ENCODE data around the gene EPN2. TPM values are rescaled to one million over a fixed set of nuclear protein-coding genes. Genes with fewer than 3 reads are reported as not detected.

The EPN2 gene
- polyA plus RNA-seq, 1 of the 3 experiments (the other 2 are of a cell fraction) = 38.9 TPM

DNA sequence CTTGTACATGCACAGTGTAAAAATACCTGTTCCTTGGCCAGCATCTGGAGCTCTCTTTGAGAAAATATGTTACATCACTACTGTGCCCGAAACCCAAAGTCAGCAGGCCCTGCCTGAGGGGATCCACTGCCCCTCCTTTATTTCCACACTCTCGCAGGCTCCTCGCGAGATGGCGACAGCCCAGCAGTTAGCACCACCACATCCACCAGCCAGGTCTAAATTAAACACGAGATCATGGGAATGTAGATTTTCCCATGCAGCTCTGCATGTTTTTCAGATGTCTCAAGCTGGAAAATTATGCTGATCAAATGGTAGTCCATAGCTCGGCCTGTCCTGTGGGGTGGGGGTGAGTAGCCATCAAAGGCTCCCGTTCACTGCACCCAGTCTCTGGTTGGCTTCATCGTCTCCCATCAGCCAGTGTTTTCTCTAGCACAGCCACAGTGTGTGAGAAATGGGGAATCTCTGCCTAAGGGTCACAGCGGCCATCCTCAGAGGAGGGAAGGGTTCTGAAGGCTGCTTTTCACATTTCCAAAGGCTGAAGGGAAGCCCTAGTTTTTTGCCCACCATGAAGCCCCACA, 34.7 kb downstream of the EPN2 start (continued):
- TF ChIP-seq, protein P1, sequence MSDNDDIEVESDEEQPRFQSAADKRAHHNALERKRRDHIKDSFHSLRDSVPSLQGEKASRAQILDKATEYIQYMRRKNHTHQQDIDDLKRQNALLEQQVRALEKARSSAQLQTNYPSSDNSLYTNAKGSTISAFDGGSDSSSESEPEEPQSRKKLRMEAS (IDR thresholded peaks at IDR 0.05; ENCODE audit: low read depth) = no peak
- TF ChIP-seq JUND (IDR thresholded peaks at IDR 0.05) = no peak

- ChIA-PET POLR2A (no interaction called here), CTCF (interaction anchor here (1.0 kb wide), 1 partner anchor 27 kb away, joined by 3 read pairs; no protein-coding TSS in a partner anchor)
- Histone ChIP-seq H3K9me2 (no peaks in the 10 kb centered on the region), H3K9ac (no peak overlapping the region), H4K20me1 (ENCODE audit: insufficient read depth) (peaks cover 33% of the 10 kb centered on the region), H3K4me3 (ENCODE audit: low read depth in 2 of 2, low read length in 1 of 2) (no peak overlapping the region), H3F3A (replicated peaks; ENCODE audit: insufficient read depth) (no peaks in the 10 kb centered on the region), H3K79me2 (ENCODE audit: insufficient read depth) (peaks cover 58% of the 10 kb centered on the region), H3K27ac (ENCODE audit: low read depth in 2 of 2, low read length in 1 of 2) (no peak overlapping the region), H3K36me3 (replicated peaks in 1 of 2; ENCODE audit: control insufficient read depth in 1 of 2, insufficient read depth in 2 of 2, low read length in 1 of 2) (peaks cover 4 to 20% of the 10 kb centered on the region in 2 experiments), H3K9me3 (no peaks in the 10 kb centered on the region), H2AFZ (ENCODE audit: low read depth) (no peak overlapping the region), H3K4me2 (no peak overlapping the region), H3K4me1 (ENCODE audit: control insufficient read depth in 1 of 2, insufficient read depth in 2 of 2, low read depth in 1 of 2, low read length in 1 of 2) (peaks cover 0 to 17% of the 10 kb centered on the region in 2 experiments; a peak in 1 of 4 replicates), H3K27me3 (ENCODE audit: insufficient read depth) (no peaks in the 10 kb centered on the region)
- 93% methylated on average over 7 of the region's 7 CpGs for WGBS (ENCODE audit: low lambda C conversion rate)
- no peak for TF ChIP-seq FOSL2 (IDR thresholded peaks at IDR 0.05; ENCODE audit: borderline replicate concordance, low read depth)
- TF ChIP-seq TAF1 (IDR thresholded peaks at IDR 0.05; ENCODE audit: borderline replicate concordance, low read depth, low read length) = no peak
- DNase-seq = no peak
Measured at GRCh38 chr17:19273731-19274130, 36.6 kb downstream of the EPN2 start.

DNA sequence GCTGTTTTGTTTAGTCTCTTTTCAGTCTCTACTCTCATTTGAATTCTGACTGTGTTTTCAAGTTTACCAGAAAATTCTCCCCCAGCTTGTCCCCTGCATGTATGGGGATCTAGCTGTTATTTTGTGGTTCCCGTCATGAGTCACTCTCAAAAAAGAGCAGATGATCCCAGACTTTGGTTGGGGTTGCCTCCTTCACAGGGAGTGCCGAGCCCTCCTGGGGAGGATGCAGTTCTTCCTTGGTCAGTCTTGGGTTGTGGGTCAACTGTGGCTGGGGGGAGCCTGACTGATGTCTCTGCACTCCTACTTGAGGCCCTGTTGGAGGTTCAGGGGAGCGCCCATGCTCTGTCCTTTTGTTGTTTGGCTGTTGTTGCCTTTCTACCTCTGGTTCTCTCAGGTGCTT, 37.7 kb downstream of the EPN2 start:
- H3K9me2 ChIP-seq = no peaks in the 10 kb centered on the region
- peaks cover 46% of the 10 kb centered on the region for H3K79me2 ChIP-seq (ENCODE audit: insufficient read depth)
- no peak overlapping the region for H3K9ac ChIP-seq
- H3K27me3 ChIP-seq (ENCODE audit: insufficient read depth) = no peaks in the 10 kb centered on the region
- H3K4me2 ChIP-seq = no peak overlapping the region
- H2AFZ ChIP-seq (ENCODE audit: low read depth) = no peak overlapping the region
- H3K36me3 ChIP-seq (replicated peaks in 1 of 2; ENCODE audit: control insufficient read depth in 1 of 2, insufficient read depth in 2 of 2, low read length in 1 of 2) = peaks cover 4 to 16% of the 10 kb centered on the region in 2 experiments
- H3K4me3 ChIP-seq (ENCODE audit: low read depth in 2 of 2, low read length in 1 of 2) = no peak overlapping the region
- no peak overlapping the region for H3K27ac ChIP-seq (ENCODE audit: low read depth in 2 of 2, low read length in 1 of 2)
- peaks cover 0 to 17% of the 10 kb centered on the region in 2 experiments; a peak in 1 of 4 replicates for H3K4me1 ChIP-seq (ENCODE audit: control insufficient read depth in 1 of 2, insufficient read depth in 2 of 2, low read depth in 1 of 2, low read length in 1 of 2)
- POLR2A ChIA-PET = no interaction called here
- H3F3A ChIP-seq (replicated peaks; ENCODE audit: insufficient read depth) = no peaks in the 10 kb centered on the region
- no peaks in the 10 kb centered on the region for H3K9me3 ChIP-seq
- TF ChIP-seq YY1 (IDR thresholded peaks at IDR 0.05; ENCODE audit: low read depth) (no peak), CHD2 (IDR thresholded peaks at IDR 0.05; ENCODE audit: low read length, partially characterized antibody) (no peak), RAD21 (IDR thresholded peaks at IDR 0.05; ENCODE audit: low read length) (no peak), RFX5 (IDR thresholded peaks at IDR 0.05; ENCODE audit: low read length) (no peak), GATA2 (CRISPR knock-in tag; IDR thresholded peaks at IDR 0.05) (no peak), USF2 (IDR thresholded peaks at IDR 0.05; ENCODE audit: borderline replicate concordance, low read depth, low read length) (no peak), REST (IDR thresholded peaks at IDR 0.05; ENCODE audit: low read depth, low read length) (no peak), TAF1 (IDR thresholded peaks at IDR 0.05; ENCODE audit: borderline replicate concordance, low read depth, low read length) (no peak), FOXM1 (IDR thresholded peaks at IDR 0.05; ENCODE audit: low read depth) (no peak), TEAD4 (IDR thresholded peaks at IDR 0.05; ENCODE audit: borderline replicate concordance, insufficient read depth) (no peak)
- TF ChIP-seq, protein P1 (IDR thresholded peaks at IDR 0.05; ENCODE audit: low read depth) = no peak
- DNase-seq = no peak
- CTCF ChIA-PET = no interaction called here
- WGBS (ENCODE audit: low lambda C conversion rate) = 94% methylated on average over 3 of the region's 3 CpGs
- H4K20me1 ChIP-seq (ENCODE audit: insufficient read depth) = peaks cover 24% of the 10 kb centered on the region

Measured in SK-N-SH (cell line).